Vagina (tissue), 2 donors: ENCODE data around the gene ZSCAN1. TPM values are rescaled to one million over a fixed set of nuclear protein-coding genes. Genes with fewer than 3 reads are reported as not detected.

ENCODE experiments used
- DNase-seq, 2 donors: peaks; one replicate each; pipeline ENCODE4 v3.0.0-alpha.2; 2017; ENCODE audit errors: extremely low spot score in 2 of 2
- H3K27ac ChIP-seq: fragments of 200-600 bp; sonication (generic); one replicate; pipeline ENCODE4 v1.5.1; 2019
- H3K27me3 ChIP-seq: fragments of 200-600 bp; sonication (generic); one replicate; pipeline ENCODE4 v1.5.1; 2019
- H3K36me3 ChIP-seq, 2 donors: fragments of 200-600 bp; sonication (generic); one replicate each; pipeline ENCODE4 v1.5.1; 2017 to 2019
- H3K4me1 ChIP-seq: fragments of 200-600 bp; sonication (generic); one replicate; pipeline ENCODE4 v1.5.1; 2019
- H3K4me3 ChIP-seq, 2 donors: fragments of 200-600 bp; sonication (generic); 1 replicate in 1 of 2; 2 replicates in 1 of 2; pipeline ENCODE4 v1.5.1; 2016 to 2019
- H3K9me3 ChIP-seq: fragments of 200-600 bp; sonication (generic); one replicate; pipeline ENCODE4 v1.5.1; 2019
- CTCF ChIP-seq, 3 experiments: fragments of 450-650 bp in 2 of 3; fragments of 200-600 bp in 1 of 3; sonication (generic) in 1 of 3; IDR thresholded peaks; one replicate each; pipeline ENCODE4 v1.5.1; 2017 to 2019; ENCODE audit warnings: antibody characterized with exemption in 3 of 3, mild to moderate bottlenecking in 2 of 3, moderate library complexity in 2 of 3
- POLR2A ChIP-seq, 2 donors: fragments of 450-650 bp; IDR thresholded peaks; one replicate each; pipeline ENCODE4 v1.6.1; 2017; ENCODE audit warnings: antibody characterized with exemption in 2 of 2, mild to moderate bottlenecking in 2 of 2, moderate library complexity in 2 of 2
- POLR2AphosphoS5 ChIP-seq, 2 donors: sonication (generic); formaldehyde crosslinking; IDR thresholded peaks; one replicate each; pipeline ENCODE4 v1.9.0; 2017; ENCODE audit warnings: antibody characterized with exemption in 2 of 2, mild to moderate bottlenecking in 2 of 2, low read depth in 1 of 2; ENCODE audit not compliant: insufficient read depth in 1 of 2
- intact Hi-C: fragments of 100-400 bp; cut with DNase I; formaldehyde crosslinking; loops from one replicate; pipeline ENCODE4 v1.15.1; 2023
- total RNA-seq: library from RNA; depleted of rRNA; stranded (reverse); fragments of >200 nt; gene quantifications from one replicate; pipeline ENCODE4 v1.2.3, GENCODE V29; 2016

The ZSCAN1 gene
- total RNA-seq, 1 donor from 2014 or later, result not detected

- Histone ChIP-seq H3K4me3 (no peak overlapping the region), H3K27me3 (no peaks in the 10 kb centered on the region), H3K27ac (no peak overlapping the region), H3K36me3 (peaks cover 0 to 46% of the 10 kb centered on the region in 2 donors), H3K4me1 (no peaks in the 10 kb centered on the region), H3K9me3 (peaks cover 50% of the 10 kb centered on the region)
- TF ChIP-seq POLR2AphosphoS5 (IDR thresholded peaks at IDR 0.05; ENCODE audit: insufficient read depth in 1 of 2, low read depth in 1 of 2) (no peak), POLR2A (IDR thresholded peaks at IDR 0.05) (no peak), CTCF (IDR thresholded peaks at IDR 0.05) (no peak)
- intact Hi-C loops, result no loop called here
- DNase-seq, result no peak
Measured at GRCh38 chr19:58067240-58067912, 33.6 kb downstream of the ZSCAN1 start.

- Histone ChIP-seq H3K9me3 (peaks cover 13% of the 10 kb centered on the region), H3K36me3 (peaks cover 0 to 19% of the 10 kb centered on the region in 2 donors), H3K27ac (no peak overlapping the region), H3K4me3 (no peak overlapping the region), H3K27me3 (no peaks in the 10 kb centered on the region), H3K4me1 (no peaks in the 10 kb centered on the region)
- DNase-seq, result no peak
- intact Hi-C loops, result no loop called here
- TF ChIP-seq POLR2AphosphoS5 (IDR thresholded peaks at IDR 0.05; ENCODE audit: insufficient read depth in 1 of 2, low read depth in 1 of 2) (no peak), CTCF (IDR thresholded peaks at IDR 0.05) (no peak), POLR2A (IDR thresholded peaks at IDR 0.05) (no peak)
Measured at GRCh38 chr19:58079792-58080191, 46.0 kb downstream of the ZSCAN1 start.

- H3K9me3 ChIP-seq, result peaks cover 13% of the 10 kb centered on the region
- H3K27me3 ChIP-seq, result no peaks in the 10 kb centered on the region
- no peak for TF ChIP-seq CTCF (IDR thresholded peaks at IDR 0.05)
- no peak for TF ChIP-seq POLR2A (IDR thresholded peaks at IDR 0.05)
- TF ChIP-seq POLR2AphosphoS5 (IDR thresholded peaks at IDR 0.05; ENCODE audit: insufficient read depth in 1 of 2, low read depth in 1 of 2), result no peak
- intact Hi-C loops, result no loop called here
- no peak overlapping the region for H3K27ac ChIP-seq
- peaks cover 0 to 51% of the 10 kb centered on the region in 2 donors for H3K36me3 ChIP-seq
- DNase-seq, result no peak
- H3K4me3 ChIP-seq, result no peak overlapping the region
- no peaks in the 10 kb centered on the region for H3K4me1 ChIP-seq
Measured at GRCh38 chr19:58083021-58083420, 49.2 kb downstream of the ZSCAN1 start.

GRCh38 chr19:58084596-58085347 lies 50.9 kb downstream of the ZSCAN1 start:
- intact Hi-C loops, result no loop called here
- Histone ChIP-seq H3K36me3 (peaks cover 0 to 60% of the 10 kb centered on the region in 2 donors), H3K27me3 (no peaks in the 10 kb centered on the region), H3K4me3 (peak overlapping the region in 1 of 2 donors; percentile 18), H3K9me3 (peaks cover 13% of the 10 kb centered on the region), H3K27ac (no peak overlapping the region), H3K4me1 (no peaks in the 10 kb centered on the region)
- TF ChIP-seq POLR2AphosphoS5 (IDR thresholded peaks at IDR 0.05; ENCODE audit: insufficient read depth in 1 of 2, low read depth in 1 of 2) (no peak), POLR2A (IDR thresholded peaks at IDR 0.05) (no peak), CTCF (IDR thresholded peaks at IDR 0.05) (no peak)
- DNase-seq, result no peak
